HK-2 (cell line): Measurements from ENCODE around the gene GOLM1.

ENCODE experiments used
- DNase-seq: peaks from one replicate; pipeline ENCODE4 v3.0.0-alpha.2; 2018; ENCODE audit not compliant: unreplicated experiment

Gene GOLM1

DNA sequence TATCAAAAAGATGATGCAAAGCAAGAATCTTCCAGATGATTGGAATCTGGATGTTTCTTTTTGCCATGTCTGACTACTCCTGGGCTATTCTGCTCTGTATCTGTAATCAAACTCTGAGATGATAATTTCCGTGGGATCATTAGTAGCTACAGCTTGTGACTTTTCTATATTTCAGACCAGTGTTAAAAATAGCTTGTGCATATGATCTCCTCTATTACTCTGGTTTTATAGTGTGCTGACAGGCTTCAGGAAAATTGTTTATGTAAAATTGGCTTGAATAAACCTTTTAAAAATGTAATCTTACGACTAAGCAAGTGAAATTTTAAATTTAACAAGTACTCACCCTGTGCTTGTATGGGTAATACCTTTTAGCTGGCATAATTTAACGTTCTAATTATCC lies 118.0 kb downstream of the GOLM1 start:
- no peak for DNase-seq

DNA sequence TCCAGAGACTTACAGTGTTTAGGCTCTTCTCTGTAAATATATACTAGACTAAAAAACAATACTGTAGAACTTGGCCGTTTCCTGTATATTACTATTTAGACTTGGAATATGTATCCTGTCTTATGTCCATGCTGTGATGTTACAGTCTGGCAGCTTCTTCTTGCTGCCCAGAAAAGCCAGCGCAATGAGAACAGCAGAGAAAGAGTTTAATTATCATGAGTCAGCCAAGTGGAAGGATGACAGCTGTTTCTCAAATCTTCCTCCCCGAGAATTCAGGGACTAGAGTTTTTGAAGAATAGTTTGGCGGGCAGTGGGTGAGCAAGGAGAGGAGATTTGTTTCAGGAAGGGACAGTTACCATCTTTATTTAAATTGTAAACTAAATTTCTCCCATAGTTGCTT lies 120.9 kb downstream of the GOLM1 start:
- no peak for DNase-seq
